HepG2 (cell line): Measurements from ENCODE around the gene COL27A1. TPM values are rescaled to one million over a fixed set of nuclear protein-coding genes. Genes with fewer than 3 reads are reported as not detected.
A peak's percentile ranks its signal among the peaks of the same experiment; 100 is the strongest.
"Not testable (repeated sequence)": the region's sequence is repeated elsewhere in the genome, so short reads cannot be mapped to it uniquely, and the experiment has no call there.

Experiments used
- BCL6 ChIP-seq: IDR thresholded peaks from 2 replicates; pipeline ENCODE4 v1.6.1; 2016; ENCODE audit warnings: missing genetic modification reagents, missing compliant biosample characterization
- FOSL2 ChIP-seq: sonication (generic); formaldehyde crosslinking; IDR thresholded peaks from 2 replicates; pipeline ENCODE4 v1.4.0; 2020; ENCODE audit warnings: missing genetic modification reagents
- FOXA1 ChIP-seq, 2 experiments: fragments of 450-650 bp in 1 of 2; sonication (generic) in 1 of 2; formaldehyde crosslinking in 1 of 2; IDR thresholded peaks; 2 replicates each; pipeline versions ENCODE4 v1.4.0 to v1.6.1; 2016 to 2020; ENCODE audit warnings: missing genetic modification reagents in 1 of 2
- HNF4A ChIP-seq: sonication (generic); formaldehyde crosslinking; IDR thresholded peaks from 2 replicates; pipeline ENCODE4 v1.4.0; 2020; ENCODE audit warnings: missing genetic modification reagents
- HNF4G ChIP-seq, 2 experiments: sonication (generic) in 1 of 2; formaldehyde crosslinking in 1 of 2; IDR thresholded peaks; 2 replicates each; pipeline versions ENCODE4 v1.4.0 to v1.6.1; 2011 to 2020; ENCODE audit warnings: borderline replicate concordance in 2 of 2, low read depth in 2 of 2, mild to moderate bottlenecking in 2 of 2, low read length in 1 of 2, missing genetic modification reagents in 1 of 2, moderate library complexity in 1 of 2
- PITX1 ChIP-seq: sonication (generic); formaldehyde crosslinking; IDR thresholded peaks from 2 replicates; pipeline ENCODE4 v1.5.1; 2020; ENCODE audit warnings: mild to moderate bottlenecking, missing genetic modification reagents
- SALL1 ChIP-seq: sonication (generic); formaldehyde crosslinking; IDR thresholded peaks from 2 replicates; pipeline ENCODE4 v1.8.0; 2022; ENCODE audit warnings: mild to moderate bottlenecking, missing genetic modification reagents
- SOX5 ChIP-seq: IDR thresholded peaks from 2 replicates; pipeline ENCODE4 v1.6.1; 2016; ENCODE audit warnings: borderline replicate concordance
- TEAD3 ChIP-seq: optimal IDR thresholded peaks from 2 replicates; pipeline ENCODE3; 2016; ENCODE audit warnings: borderline replicate concordance
- ZNF543 ChIP-seq: sonication (generic); formaldehyde crosslinking; IDR thresholded peaks from 2 replicates; pipeline ENCODE4 v1.4.0; 2020; ENCODE audit warnings: mild to moderate bottlenecking, missing genetic modification reagents
- ZNF644 ChIP-seq: IDR thresholded peaks from 2 replicates; pipeline ENCODE4 v1.6.1; 2016; ENCODE audit warnings: low read depth
- polyA plus RNA-seq, 8 experiments: library from polyadenylated mRNA; depleted of rRNA in 3 of 8; stranded (reverse) in 7 of 8; unstranded in 1 of 8; fragments of >200 nt; fragmentation: Illumina TruSeq in 4 of 8; extraction: Trizol in 4 of 8; gene quantifications; 2 replicates each; pipeline versions ENCODE4 v1.2.1 to v1.2.3, GENCODE V29; 2011 to 2016; ENCODE audit warnings: low read depth in 4 of 8, missing spikeins in 1 of 8, mixed read lengths in 1 of 8; ENCODE audit not compliant: insufficient read depth in 1 of 8
- total RNA-seq, 5 experiments: library from RNA; depleted of rRNA; stranded (reverse); fragments of >200 nt; fragmentation: Illumina TruSeq; extraction: Trizol; gene quantifications; 2 replicates each; pipeline ENCODE4 v1.2.3, GENCODE V29; 2016; ENCODE audit warnings: low read depth in 1 of 5
- TF ChIP-seq, protein P1 (sequence below): sonication (generic); formaldehyde crosslinking; IDR thresholded peaks from 2 replicates; pipeline ENCODE4 v1.4.0; 2020; ENCODE audit warnings: missing genetic modification reagents, borderline replicate concordance
- TF ChIP-seq, protein P2 (sequence below): sonication (generic); formaldehyde crosslinking; IDR thresholded peaks from 2 replicates; pipeline ENCODE4 v1.8.0; 2022; ENCODE audit warnings: missing genetic modification reagents, mild to moderate bottlenecking, moderate library complexity, borderline replicate concordance
- TF ChIP-seq, protein P3 (sequence below): sonication (generic); formaldehyde crosslinking; IDR thresholded peaks from 2 replicates; pipeline ENCODE4 v1.4.0; 2020; ENCODE audit warnings: mild to moderate bottlenecking, missing genetic modification reagents, borderline replicate concordance

The COL27A1 gene
- total and polyA plus RNA-seq, 2 of the 13 experiments (the other 11 are each of a cell fraction or from before 2014, with no cell fraction given): 71.3 to 89.1 TPM

DNA sequence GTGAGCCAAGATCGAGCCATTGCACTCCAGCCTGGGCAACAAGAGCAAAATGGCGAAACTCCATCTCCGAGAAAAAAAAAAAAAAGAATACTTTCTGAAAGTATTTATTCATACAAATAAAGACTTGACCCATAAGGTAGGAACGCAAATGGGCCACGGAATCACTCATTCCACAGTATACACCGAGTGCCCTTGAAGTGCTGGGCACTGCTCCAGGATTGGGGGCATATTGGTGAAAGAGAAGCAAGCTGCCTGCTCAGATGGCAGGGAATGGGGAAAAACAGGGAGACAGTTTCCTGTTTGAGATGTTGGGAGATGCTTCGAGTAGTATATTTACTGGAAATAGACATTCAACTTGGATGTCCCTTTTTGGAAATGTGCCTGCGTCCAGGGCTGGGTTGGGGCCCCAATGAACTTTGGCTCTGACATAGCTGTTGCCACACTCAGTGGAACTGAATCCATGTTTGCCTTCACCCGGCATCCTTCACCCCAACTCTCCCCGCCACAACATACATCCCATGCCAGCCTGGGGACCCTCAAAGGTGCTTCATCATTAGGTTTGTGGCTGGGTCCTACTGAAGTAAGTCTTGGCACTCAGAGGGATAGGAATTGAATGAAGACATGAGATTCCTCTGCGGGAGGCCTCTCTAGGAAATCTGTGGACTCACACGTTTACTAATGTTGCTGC is 173.7 kb downstream of the COL27A1 start (continued):
- TF ChIP-seq ZNF543 (CRISPR knock-in tag) (0 out of 2 replicates have a peak, but pooled peaks have one; percentile 33), ZNF644 (CRISPR knock-in tag) (peak; percentile 47; the same call in 1 of the 2 replicates), HNF4G (IDR thresholded peaks at IDR 0.05; ENCODE audit: borderline replicate concordance, low read depth, low read length) (peak; percentile 57; the same call in 1 of the 2 replicates), HNF4G (CRISPR knock-in tag; IDR thresholded peaks at IDR 0.05; ENCODE audit: borderline replicate concordance, low read depth) (0 out of 2 replicates have a peak, but pooled peaks have one; percentile 52), SOX5 (CRISPR knock-in tag) (peak; percentile 20; the same call in 1 of the 2 replicates), PITX1 (CRISPR knock-in tag) (peak; percentile 40; the same call in 1 of the 2 replicates), FOXA1 (CRISPR knock-in tag; IDR thresholded peaks at IDR 0.05) (peak; percentile 72), TEAD3 (CRISPR knock-in tag) (peak; percentile 58), FOSL2 (CRISPR knock-in tag) (0 out of 2 replicates have a peak, but pooled peaks have one; percentile 42), BCL6 (CRISPR knock-in tag) (peak; percentile 71), SALL1 (CRISPR knock-in tag) (peak; percentile 62; the same call in 1 of the 2 replicates), HNF4A (CRISPR knock-in tag) (peak; percentile 90)
- not testable (repeated sequence) for TF ChIP-seq FOXA1 (IDR thresholded peaks at IDR 0.05)
- TF ChIP-seq, protein P1, sequence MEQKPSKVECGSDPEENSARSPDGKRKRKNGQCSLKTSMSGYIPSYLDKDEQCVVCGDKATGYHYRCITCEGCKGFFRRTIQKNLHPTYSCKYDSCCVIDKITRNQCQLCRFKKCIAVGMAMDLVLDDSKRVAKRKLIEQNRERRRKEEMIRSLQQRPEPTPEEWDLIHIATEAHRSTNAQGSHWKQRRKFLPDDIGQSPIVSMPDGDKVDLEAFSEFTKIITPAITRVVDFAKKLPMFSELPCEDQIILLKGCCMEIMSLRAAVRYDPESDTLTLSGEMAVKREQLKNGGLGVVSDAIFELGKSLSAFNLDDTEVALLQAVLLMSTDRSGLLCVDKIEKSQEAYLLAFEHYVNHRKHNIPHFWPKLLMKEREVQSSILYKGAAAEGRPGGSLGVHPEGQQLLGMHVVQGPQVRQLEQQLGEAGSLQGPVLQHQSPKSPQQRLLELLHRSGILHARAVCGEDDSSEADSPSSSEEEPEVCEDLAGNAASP: peak; percentile 54; the same call in 1 of the 2 replicates
- TF ChIP-seq, protein P2, sequence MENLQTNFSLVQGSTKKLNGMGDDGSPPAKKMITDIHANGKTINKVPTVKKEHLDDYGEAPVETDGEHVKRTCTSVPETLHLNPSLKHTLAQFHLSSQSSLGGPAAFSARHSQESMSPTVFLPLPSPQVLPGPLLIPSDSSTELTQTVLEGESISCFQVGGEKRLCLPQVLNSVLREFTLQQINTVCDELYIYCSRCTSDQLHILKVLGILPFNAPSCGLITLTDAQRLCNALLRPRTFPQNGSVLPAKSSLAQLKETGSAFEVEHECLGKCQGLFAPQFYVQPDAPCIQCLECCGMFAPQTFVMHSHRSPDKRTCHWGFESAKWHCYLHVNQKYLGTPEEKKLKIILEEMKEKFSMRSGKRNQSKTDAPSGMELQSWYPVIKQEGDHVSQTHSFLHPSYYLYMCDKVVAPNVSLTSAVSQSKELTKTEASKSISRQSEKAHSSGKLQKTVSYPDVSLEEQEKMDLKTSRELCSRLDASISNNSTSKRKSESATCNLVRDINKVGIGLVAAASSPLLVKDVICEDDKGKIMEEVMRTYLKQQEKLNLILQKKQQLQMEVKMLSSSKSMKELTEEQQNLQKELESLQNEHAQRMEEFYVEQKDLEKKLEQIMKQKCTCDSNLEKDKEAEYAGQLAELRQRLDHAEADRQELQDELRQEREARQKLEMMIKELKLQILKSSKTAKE (CRISPR knock-in tag): peak; percentile 31; the same call in 1 of the 2 replicates
- TF ChIP-seq, protein P3, sequence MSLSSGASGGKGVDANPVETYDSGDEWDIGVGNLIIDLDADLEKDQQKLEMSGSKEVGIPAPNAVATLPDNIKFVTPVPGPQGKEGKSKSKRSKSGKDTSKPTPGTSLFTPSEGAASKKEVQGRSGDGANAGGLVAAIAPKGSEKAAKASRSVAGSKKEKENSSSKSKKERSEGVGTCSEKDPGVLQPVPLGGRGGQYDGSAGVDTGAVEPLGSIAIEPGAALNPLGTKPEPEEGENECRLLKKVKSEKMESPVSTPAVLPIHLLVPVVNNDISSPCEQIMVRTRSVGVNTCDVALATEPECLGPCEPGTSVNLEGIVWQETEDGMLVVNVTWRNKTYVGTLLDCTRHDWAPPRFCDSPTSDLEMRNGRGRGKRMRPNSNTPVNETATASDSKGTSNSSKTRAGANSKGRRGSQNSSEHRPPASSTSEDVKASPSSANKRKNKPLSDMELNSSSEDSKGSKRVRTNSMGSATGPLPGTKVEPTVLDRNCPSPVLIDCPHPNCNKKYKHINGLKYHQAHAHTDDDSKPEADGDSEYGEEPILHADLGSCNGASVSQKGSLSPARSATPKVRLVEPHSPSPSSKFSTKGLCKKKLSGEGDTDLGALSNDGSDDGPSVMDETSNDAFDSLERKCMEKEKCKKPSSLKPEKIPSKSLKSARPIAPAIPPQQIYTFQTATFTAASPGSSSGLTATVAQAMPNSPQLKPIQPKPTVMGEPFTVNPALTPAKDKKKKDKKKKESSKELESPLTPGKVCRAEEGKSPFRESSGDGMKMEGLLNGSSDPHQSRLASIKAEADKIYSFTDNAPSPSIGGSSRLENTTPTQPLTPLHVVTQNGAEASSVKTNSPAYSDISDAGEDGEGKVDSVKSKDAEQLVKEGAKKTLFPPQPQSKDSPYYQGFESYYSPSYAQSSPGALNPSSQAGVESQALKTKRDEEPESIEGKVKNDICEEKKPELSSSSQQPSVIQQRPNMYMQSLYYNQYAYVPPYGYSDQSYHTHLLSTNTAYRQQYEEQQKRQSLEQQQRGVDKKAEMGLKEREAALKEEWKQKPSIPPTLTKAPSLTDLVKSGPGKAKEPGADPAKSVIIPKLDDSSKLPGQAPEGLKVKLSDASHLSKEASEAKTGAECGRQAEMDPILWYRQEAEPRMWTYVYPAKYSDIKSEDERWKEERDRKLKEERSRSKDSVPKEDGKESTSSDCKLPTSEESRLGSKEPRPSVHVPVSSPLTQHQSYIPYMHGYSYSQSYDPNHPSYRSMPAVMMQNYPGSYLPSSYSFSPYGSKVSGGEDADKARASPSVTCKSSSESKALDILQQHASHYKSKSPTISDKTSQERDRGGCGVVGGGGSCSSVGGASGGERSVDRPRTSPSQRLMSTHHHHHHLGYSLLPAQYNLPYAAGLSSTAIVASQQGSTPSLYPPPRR (CRISPR knock-in tag): peak; percentile 24; the same call in 1 of the 2 replicates
- TF ChIP-seq, all 625 proteins: peak for 62; not testable (repeated sequence) for 563
